Left cardiac atrium (tissue), 4 donors: ENCODE measurements around the gene SMG5. TPM values are rescaled to one million over a fixed set of nuclear protein-coding genes. Genes with fewer than 3 reads are reported as not detected.

Source experiments
- ATAC-seq, 2 donors: fragments of 200-7000 bp; cut with Tn5 transposase; one replicate each; pipeline ENCODE4 v1.9.1; 2020; ENCODE audit warnings: mild to moderate bottlenecking in 2 of 2, moderate library complexity in 2 of 2
- DNase-seq: peaks from one replicate; pipeline ENCODE4 v3.0.0-alpha.2; 2020
- intact Hi-C, 2 donors: fragments of 100-400 bp; cut with DNase I; formaldehyde crosslinking; loops; one replicate each; pipeline versions ENCODE4 v1.14.1 to v1.15.1; 2022 to 2023
- total RNA-seq, 2 donors: library from RNA; stranded (reverse); fragmentation: NEBNext Ultra II Directional; extraction: Animal tissue kit (Norgen Biotek cat#: 25700); gene quantifications; one replicate each; pipeline ENCODE4 v1.2.1, GENCODE V29; 2021
- donor health status: DM: no; HTN: yes; CAD: no.
- donor health status: DM: no; HTN: yes; CAD: no; lungs with severe emphysema.
- donor health status: DM: yes; HTN: yes; CAD: no.
- donor health status: Dilated cardiomyopathy.

Gene SMG5
- total RNA-seq, 2 donors from 2014 or later, result 65.9 to 66.4 TPM

DNA sequence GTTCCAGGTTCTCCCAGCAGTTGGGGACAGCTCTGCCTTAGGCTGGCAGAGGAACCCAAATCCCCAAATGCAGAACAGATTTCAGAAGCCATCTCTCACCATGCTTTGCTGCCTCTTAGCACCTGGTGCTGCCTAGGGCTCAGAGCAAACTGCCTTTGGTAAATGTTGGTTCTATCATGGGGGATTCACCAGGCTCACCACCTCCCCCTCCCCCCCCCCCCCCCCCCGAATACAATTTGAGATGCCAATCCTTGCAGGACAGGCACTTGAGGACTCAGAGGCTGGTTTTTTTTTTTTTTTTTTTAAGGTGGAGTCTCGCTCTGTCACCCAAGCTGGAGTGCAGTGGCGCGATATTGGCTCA is 34.3 kb downstream of the SMG5 start:
- ATAC-seq (no peak), DNase-seq (no peak)
- intact Hi-C loops, result no loop called here

DNA sequence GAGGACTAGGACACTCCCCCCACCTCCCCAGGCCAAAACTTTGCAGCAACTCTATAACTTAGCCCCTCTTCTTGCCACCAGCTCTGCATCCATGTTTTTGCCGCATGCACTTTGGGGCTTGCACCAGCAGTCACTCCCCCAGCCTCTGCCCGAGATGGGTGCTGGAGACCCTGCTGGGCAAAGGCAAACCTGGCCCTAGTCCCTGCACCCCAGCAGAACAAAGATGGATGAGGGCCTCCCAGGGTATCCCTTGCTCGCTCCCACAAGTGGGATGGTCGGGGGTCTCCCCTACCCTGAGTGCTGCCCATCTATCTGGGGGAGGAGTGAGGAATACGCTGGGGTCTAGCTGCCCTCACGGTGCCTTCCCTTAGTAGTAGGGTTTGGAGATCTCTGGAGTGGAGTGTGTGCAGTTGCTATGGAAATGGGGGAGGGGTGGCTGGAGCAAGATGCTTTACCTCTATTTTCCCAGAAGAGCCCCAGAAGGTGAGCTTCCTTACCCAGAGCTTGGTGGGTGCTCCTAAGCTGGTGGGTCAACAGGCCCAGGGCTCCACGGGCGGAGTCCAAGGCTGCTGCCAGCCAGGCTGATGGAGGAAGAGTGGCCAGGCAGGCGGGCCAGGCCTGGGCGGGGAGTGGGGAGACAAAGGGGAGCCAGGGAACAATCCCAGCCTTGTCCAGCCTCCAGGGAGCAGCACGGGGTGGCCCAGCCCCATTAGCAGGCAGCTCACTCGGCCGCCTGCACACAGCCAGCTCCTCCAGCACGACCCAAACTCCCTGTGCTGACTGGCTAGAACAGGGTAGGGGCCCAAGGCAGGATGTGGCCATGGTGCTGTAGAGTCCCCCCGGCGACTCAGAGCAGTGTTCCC is 34.9 kb downstream of the SMG5 start, which contains the start of gene PAQR6:
Gene PAQR6, minus strand, starts transcription at position 597 of the 863 bp plus-strand sequence. CDS start 1,325 bp downstream, outside the sequence.
- peak; percentile 29 to 38 for ATAC-seq
- intact Hi-C loops, result no loop called here
- DNase-seq, result no peak

DNA sequence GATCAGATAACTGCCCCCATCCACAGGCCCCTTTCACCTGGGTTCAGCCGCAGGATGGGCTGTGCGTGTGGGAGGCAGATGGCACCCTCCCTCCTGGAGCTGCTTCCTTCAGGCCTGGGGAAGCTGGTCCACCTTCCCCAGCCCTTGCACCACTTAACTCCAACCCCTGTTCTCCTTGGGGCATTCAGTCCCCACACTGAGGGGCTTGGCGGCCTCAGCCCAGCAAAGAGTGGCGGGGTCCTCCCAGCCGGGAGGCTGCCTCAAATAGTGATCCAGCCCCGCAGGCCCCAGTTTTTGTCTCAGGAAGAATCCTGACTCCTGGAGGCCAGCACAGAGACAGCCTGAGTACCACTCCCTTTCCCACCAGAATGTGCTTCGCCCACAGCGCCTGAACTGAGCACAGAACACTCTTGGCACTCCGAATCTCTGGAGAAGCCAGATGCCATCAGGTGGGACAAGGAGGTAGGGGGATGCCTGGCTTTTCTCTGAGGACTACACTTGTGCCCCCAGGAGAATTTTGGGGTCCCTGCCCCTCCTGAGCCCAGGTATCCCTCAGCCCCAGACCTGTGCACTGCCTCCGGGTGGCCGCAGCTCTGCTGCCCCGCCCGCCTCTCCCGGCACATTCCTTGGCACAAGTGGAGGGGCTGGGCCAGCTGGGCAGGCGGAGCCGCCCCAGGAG is 35.7 kb downstream of the SMG5 start:
- DNase-seq (peak; percentile 56), ATAC-seq (peak; percentile 51 to 52)
- intact Hi-C loops, result no loop called here

- DNase-seq (no peak), ATAC-seq (no peak)
- intact Hi-C loops, result no loop called here
These were observed 36.3 kb downstream of the SMG5 start for GRCh38 chr1:156246241-156246780.

GRCh38 chr1:156245451-156246232 is 37.0 kb downstream of the SMG5 start:
- no peak for DNase-seq
- ATAC-seq, result peak; percentile 10 to 22
- intact Hi-C loops, result no loop called here

DNA sequence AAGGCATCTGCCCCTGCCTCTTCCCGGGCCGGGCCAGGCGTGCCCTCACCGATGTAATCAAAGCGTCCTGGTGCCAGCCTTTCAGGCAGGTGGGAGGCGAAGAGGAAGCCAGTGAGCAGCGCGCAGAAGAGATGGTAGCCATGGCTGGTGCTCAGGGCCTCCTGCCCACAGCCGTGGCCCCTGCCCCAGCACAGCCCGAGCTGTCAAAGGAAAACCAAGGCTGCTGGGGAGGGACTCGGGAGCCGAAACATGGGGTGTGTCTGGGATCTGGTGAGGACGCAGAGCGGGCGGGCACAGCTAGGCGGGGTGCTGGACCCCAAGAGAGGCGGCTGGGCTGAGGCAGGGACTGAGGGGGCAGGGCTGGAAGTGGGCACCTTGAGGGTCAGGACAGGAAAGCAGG is 37.9 kb downstream of the SMG5 start:
- intact Hi-C loops, result no loop called here
- DNase-seq (no peak), ATAC-seq (no peak)

DNA sequence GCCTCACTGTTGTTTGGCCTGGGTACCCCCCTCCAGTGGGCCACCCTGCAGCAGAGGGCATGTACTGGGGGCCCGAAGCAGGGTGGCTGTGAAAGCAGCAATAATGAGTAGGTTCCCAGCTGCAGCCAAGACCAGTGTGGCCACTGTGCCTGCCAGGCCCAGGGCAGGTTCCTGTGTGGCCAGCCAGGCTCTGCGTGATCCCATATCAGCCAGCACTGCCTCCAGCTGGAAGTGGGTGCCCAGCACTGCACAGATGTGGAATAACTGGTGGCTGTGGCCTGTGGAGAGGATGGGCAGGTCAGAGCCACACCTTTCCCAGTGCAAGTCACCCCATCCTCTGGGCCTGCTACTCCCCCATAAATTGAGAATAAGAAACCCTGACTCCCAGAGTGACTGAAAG is 38.5 kb downstream of the SMG5 start:
- intact Hi-C loops, result no loop called here
- no peak for ATAC-seq
- DNase-seq, result no peak

DNA sequence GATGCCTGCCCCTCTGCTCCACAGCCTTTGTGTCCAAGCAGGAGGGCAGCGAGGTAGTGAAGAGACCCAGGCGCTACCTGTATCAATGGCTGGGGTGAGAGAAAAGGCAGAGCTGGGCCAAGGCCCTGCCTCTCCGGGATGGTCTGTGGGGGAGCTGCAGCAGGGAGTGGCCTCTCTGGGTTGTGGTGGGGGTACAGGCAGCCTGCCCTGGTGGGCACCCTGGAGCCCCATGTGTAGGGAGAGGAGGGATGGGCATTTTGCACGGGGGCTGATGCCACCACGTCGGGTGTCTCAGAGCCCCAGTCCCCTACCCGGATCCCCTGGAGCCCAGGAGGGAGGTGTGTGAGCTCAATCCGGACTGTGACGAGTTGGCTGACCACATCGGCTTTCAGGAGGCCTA is 39.9 kb downstream of the SMG5 start:
- intact Hi-C loops, result no loop called here

GRCh38 chr1:156241926-156242325 is 40.7 kb downstream of the SMG5 start, which contains the start of gene BGLAP:
Gene BGLAP, plus strand, starts transcription at chr1:156242184. Its CDS starts 48 bp downstream, at chr1:156242232.
- intact Hi-C loops, result no loop called here
- ATAC-seq (no peak), DNase-seq (no peak)

More for the DNA sequence above, 39.9 kb downstream of the SMG5 start:
- DNase-seq (no peak), ATAC-seq (no peak)

GRCh38 chr1:156241311-156241811 is 41.3 kb downstream of the SMG5 start:
- DNase-seq (no peak), ATAC-seq (no peak)
- intact Hi-C loops, result no loop called here

- DNase-seq (no peak), ATAC-seq (no peak)
- intact Hi-C loops, result no loop called here
These were observed 44.4 kb downstream of the SMG5 start for GRCh38 chr1:156238248-156238647.

GRCh38 chr1:156236164-156236563 is 46.5 kb downstream of the SMG5 start:
- DNase-seq (no peak), ATAC-seq (no peak)
- intact Hi-C loops, result no loop called here

DNA sequence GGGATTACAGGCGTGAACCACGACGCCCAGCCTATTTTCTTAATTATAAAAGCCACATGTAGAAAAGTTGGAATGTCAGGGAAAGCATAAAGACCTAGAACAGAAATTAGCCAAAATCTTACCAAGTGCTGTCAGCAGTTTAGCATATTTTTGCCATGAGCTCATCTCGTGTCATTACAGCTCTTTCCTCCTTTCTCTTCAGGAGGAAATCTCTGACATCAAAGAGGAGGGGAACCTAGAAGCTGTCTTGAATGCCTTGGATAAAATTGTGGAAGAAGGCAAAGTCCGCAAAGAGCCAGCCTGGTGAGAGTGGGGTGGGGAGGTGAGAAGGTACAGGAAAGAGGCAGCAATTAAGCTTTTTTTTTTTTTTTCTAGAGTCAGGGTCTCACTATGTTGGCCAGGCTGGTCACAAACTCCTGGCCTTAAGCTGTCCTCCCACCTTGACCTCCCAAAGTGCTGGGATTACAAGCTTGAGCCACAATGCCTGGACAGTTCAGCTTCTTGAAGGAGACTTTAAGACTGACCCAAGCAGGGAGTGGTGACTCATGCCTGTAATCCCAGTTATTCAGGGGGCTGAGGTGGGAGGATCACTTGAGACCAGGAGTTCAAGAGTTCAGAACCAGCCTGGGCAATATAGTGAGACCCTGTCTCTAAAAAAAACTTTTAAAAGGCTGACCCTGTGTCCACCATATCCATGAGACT is 49.0 kb downstream of the SMG5 start:
- ATAC-seq (peak in 1 of 2 donors; percentile 61), DNase-seq (no peak)
- intact Hi-C loops, result no loop called here

- DNase-seq (no peak), ATAC-seq (no peak)
- intact Hi-C loops, result no loop called here
These were observed 50.3 kb downstream of the SMG5 start for GRCh38 chr1:156232201-156232894.

- no peak for ATAC-seq
- DNase-seq, result no peak
- intact Hi-C loops, result no loop called here
These were observed 52.2 kb downstream of the SMG5 start for GRCh38 chr1:156230473-156230837.

DNA sequence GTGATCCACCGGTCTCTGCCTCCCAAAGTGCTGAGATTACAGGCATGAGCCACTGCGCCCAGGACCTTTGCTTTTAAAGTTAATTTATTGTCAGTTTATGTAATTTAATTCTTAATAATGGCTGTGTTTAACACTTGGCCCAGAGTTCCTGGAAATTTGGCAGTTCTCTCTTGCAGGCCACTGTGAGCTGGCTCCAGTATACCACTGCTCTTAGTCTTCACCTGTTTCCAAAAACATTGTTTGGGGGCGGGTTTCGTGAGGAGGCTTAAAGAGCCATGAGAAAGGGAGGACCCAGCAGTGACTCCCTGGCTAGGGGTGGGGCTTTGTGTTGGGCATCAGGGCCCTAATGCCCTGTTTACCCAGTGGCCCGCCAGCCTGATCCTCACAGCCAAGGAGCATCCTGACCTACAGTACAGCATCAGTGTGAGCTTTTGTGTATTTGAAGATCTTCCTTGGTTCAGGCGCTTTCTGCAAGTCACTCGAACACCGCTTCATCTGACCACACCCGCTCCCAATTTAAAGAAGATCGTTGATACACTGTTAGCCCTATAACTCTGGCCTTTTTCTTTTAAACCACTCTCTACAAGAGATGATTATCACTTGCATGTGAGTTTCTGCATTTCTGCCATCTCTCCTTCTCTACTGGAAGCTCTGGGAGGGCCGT is 52.7 kb downstream of the SMG5 start:
- ATAC-seq (no peak), DNase-seq (no peak)

DNA sequence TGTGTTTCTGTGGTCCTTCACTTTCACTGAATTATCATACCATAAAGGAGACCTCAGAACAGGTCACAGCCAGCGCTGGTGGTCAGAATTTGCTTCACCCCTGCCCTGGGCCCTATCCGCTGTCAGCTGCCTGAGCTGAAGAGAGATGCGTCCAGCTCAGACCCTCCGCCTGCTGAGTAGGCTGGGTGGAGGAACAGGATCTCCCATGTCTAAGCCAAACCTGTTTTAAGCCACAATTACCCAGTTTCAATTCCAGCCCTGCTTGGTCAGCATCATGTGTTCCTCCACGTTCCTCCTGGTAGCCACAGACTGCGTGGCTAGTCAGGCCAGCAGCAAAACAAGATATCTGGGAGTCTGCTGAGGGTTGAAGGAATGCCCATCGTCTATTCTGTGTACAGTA is 54.1 kb downstream of the SMG5 start:
- intact Hi-C loops, result loop anchor here in 1 of 2 donors (5.0 kb wide), 2 partner anchors 81 to 136 kb away; no protein-coding TSS in a partner anchor
- ATAC-seq (no peak), DNase-seq (no peak)

More for the DNA sequence above, 52.7 kb downstream of the SMG5 start:
- intact Hi-C loops, result loop anchor here in 1 of 2 donors (5.0 kb wide), 2 partner anchors 83 to 138 kb away; no protein-coding TSS in a partner anchor
